ENCODE results near the gene ZNF785.

GRCh38 chr16:30622455-30623032 is 37.0 kb upstream of the ZNF785 start:
- no peak for TF ChIP-seq CTCF (IDR thresholded peaks at IDR 0.05; ENCODE audit: borderline replicate concordance, extremely low read depth, low read length, poor library complexity, severe bottlenecking)
- no peak for TF ChIP-seq EZH2 (IDR thresholded peaks at IDR 0.05; ENCODE audit: borderline replicate concordance, low read depth, low read length, severe bottlenecking)
